ENCODE data around the gene PRICKLE4.

The PRICKLE4 gene

GRCh38 chr6:41818271-41819054 lies 37.9 kb downstream of the PRICKLE4 start:
- DNase-seq (ENCODE audit: low read depth), result no peak
- H3K4me3 ChIP-seq (ENCODE audit: low read length), result no peak overlapping the region
- TF ChIP-seq CTCF (conservative IDR thresholded peaks at IDR 0.05; ENCODE audit: low read length), result no peak

GRCh38 chr6:41821266-41821665 lies 40.7 kb downstream of the PRICKLE4 start:
- TF ChIP-seq CTCF (conservative IDR thresholded peaks at IDR 0.05; ENCODE audit: low read length), result no peak
- H3K4me3 ChIP-seq (ENCODE audit: low read length), result no peak overlapping the region
- no peak for DNase-seq (ENCODE audit: low read depth)

- no peak for TF ChIP-seq CTCF (conservative IDR thresholded peaks at IDR 0.05; ENCODE audit: low read length)
- no peak for DNase-seq (ENCODE audit: low read depth)
Measured at GRCh38 chr6:41822021-41822420, 41.4 kb downstream of the PRICKLE4 start.

GRCh38 chr6:41823178-41823577 lies 42.6 kb downstream of the PRICKLE4 start:
- no peak for DNase-seq (ENCODE audit: low read depth)
- TF ChIP-seq CTCF (conservative IDR thresholded peaks at IDR 0.05; ENCODE audit: low read length), result no peak
- no peak overlapping the region for H3K4me3 ChIP-seq (ENCODE audit: low read length)

More at GRCh38 chr6:41822021-41822420, 41.4 kb downstream of the PRICKLE4 start:
- no peak overlapping the region for H3K4me3 ChIP-seq (ENCODE audit: low read length)

GRCh38 chr6:41824571-41825569 lies 44.3 kb downstream of the PRICKLE4 start:
- TF ChIP-seq CTCF (conservative IDR thresholded peaks at IDR 0.05; ENCODE audit: low read length), result no peak
- no peak overlapping the region for H3K4me3 ChIP-seq (ENCODE audit: low read length)
- no peak for DNase-seq (ENCODE audit: low read depth)

GRCh38 chr6:41826343-41827022 lies 45.9 kb downstream of the PRICKLE4 start:
- no peak for TF ChIP-seq CTCF (conservative IDR thresholded peaks at IDR 0.05; ENCODE audit: low read length)
- no peak overlapping the region for H3K4me3 ChIP-seq (ENCODE audit: low read length)
- DNase-seq (ENCODE audit: low read depth), result no peak

Data from AG10803 (cell line).